Measurements from ENCODE around the gene CCDC85B. TPM values are rescaled to one million over a fixed set of nuclear protein-coding genes. Genes with fewer than 3 reads are reported as not detected.

The CCDC85B gene
- total and polyA plus RNA-seq, 2 of the 13 experiments (the other 11 are each of a cell fraction or from before 2014, with no cell fraction given), result 8.2 to 19.5 TPM

DNA sequence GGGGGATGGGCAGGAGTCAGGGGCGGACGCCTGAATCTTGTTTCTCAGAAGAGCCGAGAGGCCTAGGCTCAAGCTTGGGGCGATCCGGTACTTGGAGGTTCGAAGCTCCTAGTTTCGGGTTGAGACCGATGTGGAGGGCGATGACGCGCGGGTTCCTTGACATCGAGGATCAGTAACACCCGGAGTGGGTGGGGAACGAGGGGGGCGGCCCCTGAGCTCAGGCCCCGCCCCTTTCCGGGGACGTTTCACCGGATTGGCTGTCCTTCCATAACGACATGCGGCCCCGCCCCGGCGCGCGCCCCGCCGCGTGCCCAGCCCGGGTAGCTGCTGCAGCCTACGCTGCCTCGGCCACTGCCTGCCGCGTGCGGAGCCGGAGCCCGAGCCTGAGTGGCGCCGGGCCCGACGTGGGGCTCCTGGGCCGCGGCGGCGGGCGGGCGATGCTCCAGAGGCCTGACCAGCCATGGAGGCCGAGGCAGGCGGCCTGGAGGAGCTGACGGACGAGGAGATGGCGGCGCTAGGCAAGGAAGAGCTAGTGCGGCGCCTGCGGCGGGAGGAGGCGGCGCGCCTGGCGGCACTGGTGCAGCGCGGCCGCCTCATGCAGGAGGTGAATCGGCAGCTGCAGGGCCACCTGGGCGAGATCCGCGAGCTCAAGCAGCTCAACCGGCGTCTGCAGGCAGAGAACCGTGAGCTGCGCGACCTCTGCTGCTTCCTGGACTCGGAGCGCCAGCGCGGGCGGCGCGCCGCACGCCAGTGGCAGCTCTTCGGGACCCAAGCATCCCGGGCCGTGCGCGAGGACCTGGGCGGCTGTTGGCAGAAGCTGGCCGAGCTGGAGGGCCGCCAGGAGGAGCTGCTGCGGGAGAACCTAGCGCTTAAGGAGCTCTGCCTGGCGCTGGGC, at the start of gene CCDC85B (continued):
- TF ChIP-seq, protein P1, sequence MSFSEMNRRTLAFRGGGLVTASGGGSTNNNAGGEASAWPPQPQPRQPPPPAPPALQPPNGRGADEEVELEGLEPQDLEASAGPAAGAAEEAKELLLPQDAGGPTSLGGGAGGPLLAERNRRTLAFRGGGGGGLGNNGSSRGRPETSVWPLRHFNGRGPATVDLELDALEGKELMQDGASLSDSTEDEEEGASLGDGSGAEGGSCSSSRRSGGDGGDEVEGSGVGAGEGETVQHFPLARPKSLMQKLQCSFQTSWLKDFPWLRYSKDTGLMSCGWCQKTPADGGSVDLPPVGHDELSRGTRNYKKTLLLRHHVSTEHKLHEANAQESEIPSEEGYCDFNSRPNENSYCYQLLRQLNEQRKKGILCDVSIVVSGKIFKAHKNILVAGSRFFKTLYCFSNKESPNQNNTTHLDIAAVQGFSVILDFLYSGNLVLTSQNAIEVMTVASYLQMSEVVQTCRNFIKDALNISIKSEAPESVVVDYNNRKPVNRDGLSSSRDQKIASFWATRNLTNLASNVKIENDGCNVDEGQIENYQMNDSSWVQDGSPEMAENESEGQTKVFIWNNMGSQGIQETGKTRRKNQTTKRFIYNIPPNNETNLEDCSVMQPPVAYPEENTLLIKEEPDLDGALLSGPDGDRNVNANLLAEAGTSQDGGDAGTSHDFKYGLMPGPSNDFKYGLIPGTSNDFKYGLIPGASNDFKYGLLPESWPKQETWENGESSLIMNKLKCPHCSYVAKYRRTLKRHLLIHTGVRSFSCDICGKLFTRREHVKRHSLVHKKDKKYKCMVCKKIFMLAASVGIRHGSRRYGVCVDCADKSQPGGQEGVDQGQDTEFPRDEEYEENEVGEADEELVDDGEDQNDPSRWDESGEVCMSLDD (CRISPR knock-in tag; IDR thresholded peaks at IDR 0.05; ENCODE audit: borderline replicate concordance), result no peak
- TF ChIP-seq ZNF354B (CRISPR knock-in tag; IDR thresholded peaks at IDR 0.05) (no peak), MIER2 (CRISPR knock-in tag; IDR thresholded peaks at IDR 0.05) (no peak), GATAD1 (CRISPR knock-in tag; IDR thresholded peaks at IDR 0.05) (no peak), ZNF335 (CRISPR knock-in tag; IDR thresholded peaks at IDR 0.05) (no peak), ZNF101 (CRISPR knock-in tag; IDR thresholded peaks at IDR 0.05; ENCODE audit: borderline replicate concordance, low read depth) (no peak), ZNF124 (CRISPR knock-in tag; IDR thresholded peaks at IDR 0.05) (peak; percentile 47; the same call in 1 of the 2 replicates), U2AF2 (IDR thresholded peaks at IDR 0.05; ENCODE audit: low read depth, low read length) (no peak), MAFF (IDR thresholded peaks at IDR 0.05; ENCODE audit: low read depth, low read length) (no peak), CBFB (CRISPR knock-in tag; IDR thresholded peaks at IDR 0.05) (no peak), ZMYM3 (CRISPR knock-in tag; IDR thresholded peaks at IDR 0.05) (no peak), ZNF788 (CRISPR knock-in tag; IDR thresholded peaks at IDR 0.05; ENCODE audit: borderline replicate concordance) (peak; percentile 26; the same call in 1 of the 2 replicates), SNRNP70 (IDR thresholded peaks at IDR 0.05; ENCODE audit: low read depth, low read length) (no peak), HOXA9 (CRISPR knock-in tag; IDR thresholded peaks at IDR 0.05; ENCODE audit: borderline replicate concordance) (peak; percentile 62; the same call in 1 of the 2 replicates), MXI1 (IDR thresholded peaks at IDR 0.05; ENCODE audit: borderline replicate concordance, low read depth, low read length) (peak; percentile 90; the same call in 1 of the 3 replicates), ZNF251 (CRISPR knock-in tag; IDR thresholded peaks at IDR 0.05) (no peak)
- TF ChIP-seq, protein P2, sequence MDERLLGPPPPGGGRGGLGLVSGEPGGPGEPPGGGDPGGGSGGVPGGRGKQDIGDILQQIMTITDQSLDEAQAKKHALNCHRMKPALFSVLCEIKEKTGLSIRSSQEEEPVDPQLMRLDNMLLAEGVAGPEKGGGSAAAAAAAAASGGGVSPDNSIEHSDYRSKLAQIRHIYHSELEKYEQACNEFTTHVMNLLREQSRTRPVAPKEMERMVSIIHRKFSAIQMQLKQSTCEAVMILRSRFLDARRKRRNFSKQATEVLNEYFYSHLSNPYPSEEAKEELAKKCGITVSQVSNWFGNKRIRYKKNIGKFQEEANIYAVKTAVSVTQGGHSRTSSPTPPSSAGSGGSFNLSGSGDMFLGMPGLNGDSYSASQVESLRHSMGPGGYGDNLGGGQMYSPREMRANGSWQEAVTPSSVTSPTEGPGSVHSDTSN (CRISPR knock-in tag; IDR thresholded peaks at IDR 0.05), result no peak
- TF ChIP-seq, protein P3, sequence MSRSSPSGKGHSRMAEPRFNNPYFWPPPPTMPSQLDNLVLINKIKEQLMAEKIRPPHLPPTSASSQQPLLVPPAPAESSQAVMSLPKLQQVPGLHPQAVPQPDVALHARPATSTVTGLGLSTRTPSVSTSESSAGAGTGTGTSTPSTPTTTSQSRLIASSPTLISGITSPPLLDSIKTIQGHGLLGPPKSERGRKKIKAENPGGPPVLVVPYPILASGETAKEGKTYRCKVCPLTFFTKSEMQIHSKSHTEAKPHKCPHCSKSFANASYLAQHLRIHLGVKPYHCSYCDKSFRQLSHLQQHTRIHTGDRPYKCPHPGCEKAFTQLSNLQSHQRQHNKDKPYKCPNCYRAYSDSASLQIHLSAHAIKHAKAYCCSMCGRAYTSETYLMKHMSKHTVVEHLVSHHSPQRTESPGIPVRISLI (CRISPR knock-in tag; IDR thresholded peaks at IDR 0.05; ENCODE audit: borderline replicate concordance), result no peak
- TF ChIP-seq, protein P4, sequence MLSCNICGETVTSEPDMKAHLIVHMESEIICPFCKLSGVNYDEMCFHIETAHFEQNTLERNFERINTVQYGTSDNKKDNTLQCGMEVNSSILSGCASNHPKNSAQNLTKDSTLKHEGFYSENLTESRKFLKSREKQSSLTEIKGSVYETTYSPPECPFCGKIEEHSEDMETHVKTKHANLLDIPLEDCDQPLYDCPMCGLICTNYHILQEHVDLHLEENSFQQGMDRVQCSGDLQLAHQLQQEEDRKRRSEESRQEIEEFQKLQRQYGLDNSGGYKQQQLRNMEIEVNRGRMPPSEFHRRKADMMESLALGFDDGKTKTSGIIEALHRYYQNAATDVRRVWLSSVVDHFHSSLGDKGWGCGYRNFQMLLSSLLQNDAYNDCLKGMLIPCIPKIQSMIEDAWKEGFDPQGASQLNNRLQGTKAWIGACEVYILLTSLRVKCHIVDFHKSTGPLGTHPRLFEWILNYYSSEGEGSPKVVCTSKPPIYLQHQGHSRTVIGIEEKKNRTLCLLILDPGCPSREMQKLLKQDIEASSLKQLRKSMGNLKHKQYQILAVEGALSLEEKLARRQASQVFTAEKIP (CRISPR knock-in tag; IDR thresholded peaks at IDR 0.05; ENCODE audit: borderline replicate concordance), result no peak
- TF ChIP-seq, protein P5, sequence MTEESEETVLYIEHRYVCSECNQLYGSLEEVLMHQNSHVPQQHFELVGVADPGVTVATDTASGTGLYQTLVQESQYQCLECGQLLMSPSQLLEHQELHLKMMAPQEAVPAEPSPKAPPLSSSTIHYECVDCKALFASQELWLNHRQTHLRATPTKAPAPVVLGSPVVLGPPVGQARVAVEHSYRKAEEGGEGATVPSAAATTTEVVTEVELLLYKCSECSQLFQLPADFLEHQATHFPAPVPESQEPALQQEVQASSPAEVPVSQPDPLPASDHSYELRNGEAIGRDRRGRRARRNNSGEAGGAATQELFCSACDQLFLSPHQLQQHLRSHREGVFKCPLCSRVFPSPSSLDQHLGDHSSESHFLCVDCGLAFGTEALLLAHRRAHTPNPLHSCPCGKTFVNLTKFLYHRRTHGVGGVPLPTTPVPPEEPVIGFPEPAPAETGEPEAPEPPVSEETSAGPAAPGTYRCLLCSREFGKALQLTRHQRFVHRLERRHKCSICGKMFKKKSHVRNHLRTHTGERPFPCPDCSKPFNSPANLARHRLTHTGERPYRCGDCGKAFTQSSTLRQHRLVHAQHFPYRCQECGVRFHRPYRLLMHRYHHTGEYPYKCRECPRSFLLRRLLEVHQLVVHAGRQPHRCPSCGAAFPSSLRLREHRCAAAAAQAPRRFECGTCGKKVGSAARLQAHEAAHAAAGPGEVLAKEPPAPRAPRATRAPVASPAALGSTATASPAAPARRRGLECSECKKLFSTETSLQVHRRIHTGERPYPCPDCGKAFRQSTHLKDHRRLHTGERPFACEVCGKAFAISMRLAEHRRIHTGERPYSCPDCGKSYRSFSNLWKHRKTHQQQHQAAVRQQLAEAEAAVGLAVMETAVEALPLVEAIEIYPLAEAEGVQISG (CRISPR knock-in tag; IDR thresholded peaks at IDR 0.05), result peak; percentile 80

All from HepG2 (cell line).